HCT116 (cell line): ENCODE data around the gene ISG20. TPM values are rescaled to one million over a fixed set of nuclear protein-coding genes. Genes with fewer than 3 reads are reported as not detected.

Experiments used
- ATAC-seq: fragments of 200-7000 bp; cut with Tn5 transposase; 2 replicates; pipeline ENCODE4 v1.9.1; 2020; ENCODE audit warnings: mild to moderate bottlenecking, moderate library complexity
- BruUV-seq: library from RNA; stranded (reverse); fragments of 400-500 nt; replicated peaks from 2 replicates; lab custom pipeline; 2021; lab: Mats Ljungman, UMichigan
- CTCF ChIA-PET: fragments of 300-600 bp; sonication (Branson Sonifier 250); formaldehyde crosslinking; loops from one replicate; lab custom pipeline; 2021; ENCODE audit warnings: antibody characterized with exemption; lab: Charles Lee
- POLR2A ChIA-PET: fragments of 300-600, 350-600 bp; sonication (Branson Sonifier 250); formaldehyde crosslinking; loops from one replicate; lab custom pipeline; 2021; ENCODE audit warnings: antibody characterized with exemption; lab: Charles Lee
- RAD21 ChIA-PET, 2 experiments: fragments of 300-600 bp; sonication (Branson Sonifier 250); formaldehyde crosslinking; loops; one replicate each; lab custom pipeline; 2023; ENCODE audit warnings: low total read pairs in 2 of 2; ENCODE audit not compliant: uncharacterized antibody in 2 of 2, unreplicated experiment in 2 of 2, low non-redundant PET in 1 of 2; lab: Charles Lee
- DNase-seq: peaks from one replicate; pipeline ENCODE4 v3.0.0-alpha.2; 2010; ENCODE audit warnings: low read depth, low spot score
- H2AFZ ChIP-seq: fragments of 200-600 bp; shearing (Covaris generic), sonication (generic); 2 replicates; pipeline ENCODE4 v1.6.1; 2017; ENCODE audit warnings: low read depth, mixed run types, mixed read lengths, antibody characterized with exemption, low read length; ENCODE audit not compliant: poor library complexity, severe bottlenecking
- H3K27ac ChIP-seq: 2 replicates; pipeline ENCODE4 v1.5.1; 2012; ENCODE audit warnings: low read depth, low read length
- H3K27me3 ChIP-seq: fragments of 200-600 bp; sonication (generic); 2 replicates; pipeline ENCODE4 v1.6.1; 2016; ENCODE audit warnings: mixed run types, low read length, mixed read lengths; ENCODE audit not compliant: insufficient read depth
- H3K36me3 ChIP-seq, 2 experiments: fragments of 200-500 bp in 1 of 2; fragments of 200-600 bp in 1 of 2; sonication (Bioruptor generic) in 1 of 2; sonication (generic) in 1 of 2; 2 replicates each; pipeline versions ENCODE4 v1.5.1 to v1.6.1; 2014 to 2016; ENCODE audit warnings: low read length in 2 of 2, inconsistent platforms in 1 of 2, mixed read lengths in 1 of 2, mixed run types in 1 of 2; ENCODE audit not compliant: insufficient read depth in 2 of 2, control insufficient read depth in 1 of 2
- H3K4me1 ChIP-seq, 2 experiments: fragments of 200-600 bp in 1 of 2; sonication (generic) in 1 of 2; 2 replicates each; pipeline versions ENCODE4 v1.5.1 to v1.6.1; 2012 to 2017; ENCODE audit warnings: low read length in 2 of 2, inconsistent platforms in 1 of 2, mild to moderate bottlenecking in 1 of 2, mixed read lengths in 1 of 2, mixed run types in 1 of 2, moderate library complexity in 1 of 2; ENCODE audit not compliant: insufficient read depth in 2 of 2, control insufficient read depth in 1 of 2
- H3K4me2 ChIP-seq: fragments of 200-600 bp; sonication (generic); 2 replicates; pipeline ENCODE4 v1.6.1; 2017; ENCODE audit warnings: mixed run types, low read length, mixed read lengths
- H3K4me3 ChIP-seq, 2 experiments: fragments of 200-600 bp in 1 of 2; sonication (generic) in 1 of 2; replicated peaks in 1 of 2; 2 replicates each; pipeline ENCODE4 v1.5.1; 2011 to 2016; ENCODE audit warnings: low read length in 2 of 2, control low read depth in 1 of 2, low read depth in 1 of 2, mild to moderate bottlenecking in 1 of 2, mixed read lengths in 1 of 2, mixed run types in 1 of 2
- H3K79me2 ChIP-seq: fragments of 200-600 bp; sonication (generic); 2 replicates; pipeline ENCODE4 v1.6.1; 2017; ENCODE audit warnings: mild to moderate bottlenecking, mixed run types, low read length, moderate library complexity, mixed read lengths; ENCODE audit not compliant: insufficient read depth
- H3K9ac ChIP-seq: fragments of 200-600 bp; sonication (generic); 2 replicates; pipeline ENCODE4 v1.6.1; 2016; ENCODE audit warnings: low read length, mixed read lengths
- H3K9me2 ChIP-seq: fragments of 200-600 bp; sonication (generic), shearing (Covaris generic); 2 replicates; pipeline ENCODE4 v1.6.1; 2017; ENCODE audit warnings: mixed run types, mild to moderate bottlenecking, moderate library complexity; ENCODE audit not compliant: insufficient read depth
- H3K9me3 ChIP-seq, 2 experiments: fragments of 200-500 bp in 1 of 2; fragments of 200-600 bp in 1 of 2; sonication (Bioruptor generic) in 1 of 2; sonication (generic) in 1 of 2; 2 replicates each; pipeline ENCODE4 v1.6.1; 2014 to 2017; ENCODE audit warnings: low read length in 2 of 2, mixed read lengths in 2 of 2, inconsistent platforms in 1 of 2, low read depth in 1 of 2, mild to moderate bottlenecking in 1 of 2, mixed run types in 1 of 2, moderate library complexity in 1 of 2; ENCODE audit not compliant: control insufficient read depth in 1 of 2, insufficient read depth in 1 of 2
- H4K20me1 ChIP-seq: fragments of 200-600 bp; sonication (generic), shearing (Covaris generic); 2 replicates; pipeline ENCODE4 v1.6.1; 2017; ENCODE audit warnings: mixed run types, mild to moderate bottlenecking, moderate library complexity; ENCODE audit not compliant: insufficient read depth
- EGR1 ChIP-seq: IDR thresholded peaks from 2 replicates; pipeline ENCODE4 v1.6.1; 2012; ENCODE audit warnings: low read depth
- EZH2phosphoT487 ChIP-seq: fragments of 200-600 bp; IDR thresholded peaks from 2 replicates; pipeline ENCODE4 v1.6.1; 2018; ENCODE audit warnings: antibody characterized with exemption, borderline replicate concordance
- FOSL1 ChIP-seq: IDR thresholded peaks from 2 replicates; pipeline ENCODE4 v1.6.1; 2012; ENCODE audit warnings: low read depth
- JUND ChIP-seq: IDR thresholded peaks from 2 replicates; pipeline ENCODE4 v1.6.1; 2012
- SIN3A ChIP-seq: IDR thresholded peaks from 2 replicates; pipeline ENCODE4 v1.6.1; 2012; ENCODE audit warnings: low read depth
- SRF ChIP-seq: IDR thresholded peaks from 2 replicates; pipeline ENCODE4 v1.6.1; 2012; ENCODE audit warnings: low read depth
- ZNF274 ChIP-seq: fragments of 200-500 bp; sonication (Bioruptor generic); IDR thresholded peaks from 2 replicates; pipeline ENCODE4 v1.6.1; 2014; ENCODE audit warnings: mild to moderate bottlenecking, low read depth, low read length, inconsistent platforms
- intact Hi-C: fragments of 100-400 bp; cut with micrococcal nuclease; formaldehyde crosslinking; loops from 2 replicates; pipeline ENCODE4 v1.10.0; 2022
- total RNA-seq: library from RNA; stranded (reverse); gene quantifications from one replicate; pipeline ENCODE4 v1.2.1, GENCODE V29; 2021; ENCODE audit not compliant: unreplicated experiment
- TF ChIP-seq, protein P1 (sequence below): IDR thresholded peaks from 2 replicates; pipeline ENCODE4 v1.6.1; 2011; ENCODE audit warnings: mild to moderate bottlenecking, low read length, moderate library complexity; ENCODE audit not compliant: insufficient replicate concordance; ENCODE audit errors: extremely low read depth
- TF ChIP-seq, protein P2 (sequence below): IDR thresholded peaks from 2 replicates; pipeline ENCODE4 v1.6.1; 2012
- TF ChIP-seq, protein P3 (sequence below): IDR thresholded peaks from 2 replicates; pipeline ENCODE4 v1.6.1; 2012; ENCODE audit warnings: low read depth
- TF ChIP-seq, protein P4 (sequence below): IDR thresholded peaks from 2 replicates; pipeline ENCODE4 v1.6.1; 2012

Gene ISG20
- total RNA-seq, 1 experiment from 2014 or later, result 11.0 TPM

DNA sequence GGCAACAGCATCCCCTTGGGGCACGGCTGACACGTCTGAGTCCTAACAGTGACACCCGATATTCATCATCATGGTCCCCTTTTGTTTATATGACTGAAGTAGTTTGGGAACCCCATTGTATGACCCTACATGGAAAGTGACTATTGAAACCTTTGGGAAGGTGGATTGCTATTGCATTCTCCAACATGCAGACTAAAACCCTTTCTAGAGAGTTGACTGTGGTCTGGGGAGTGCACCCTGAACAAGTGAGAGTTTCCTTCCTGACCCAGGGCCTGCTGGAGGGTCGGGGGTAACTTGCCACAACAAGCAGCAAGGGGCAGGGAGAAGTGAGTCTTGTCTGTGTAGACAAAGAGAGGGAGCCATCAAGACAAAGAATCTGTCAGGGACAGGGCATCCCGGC lies 54.4 kb downstream of the ISG20 start:
- H3K79me2 ChIP-seq, result no peaks in the 10 kb centered on the region
- H3K27ac ChIP-seq, result no peak overlapping the region
- CTCF ChIA-PET, result no interaction called here
- no peaks in the 10 kb centered on the region for H4K20me1 ChIP-seq
- no TSS peak for BruUV-seq
- peaks cover 24% of the 10 kb centered on the region for H3K27me3 ChIP-seq
- TF ChIP-seq, protein P1, sequence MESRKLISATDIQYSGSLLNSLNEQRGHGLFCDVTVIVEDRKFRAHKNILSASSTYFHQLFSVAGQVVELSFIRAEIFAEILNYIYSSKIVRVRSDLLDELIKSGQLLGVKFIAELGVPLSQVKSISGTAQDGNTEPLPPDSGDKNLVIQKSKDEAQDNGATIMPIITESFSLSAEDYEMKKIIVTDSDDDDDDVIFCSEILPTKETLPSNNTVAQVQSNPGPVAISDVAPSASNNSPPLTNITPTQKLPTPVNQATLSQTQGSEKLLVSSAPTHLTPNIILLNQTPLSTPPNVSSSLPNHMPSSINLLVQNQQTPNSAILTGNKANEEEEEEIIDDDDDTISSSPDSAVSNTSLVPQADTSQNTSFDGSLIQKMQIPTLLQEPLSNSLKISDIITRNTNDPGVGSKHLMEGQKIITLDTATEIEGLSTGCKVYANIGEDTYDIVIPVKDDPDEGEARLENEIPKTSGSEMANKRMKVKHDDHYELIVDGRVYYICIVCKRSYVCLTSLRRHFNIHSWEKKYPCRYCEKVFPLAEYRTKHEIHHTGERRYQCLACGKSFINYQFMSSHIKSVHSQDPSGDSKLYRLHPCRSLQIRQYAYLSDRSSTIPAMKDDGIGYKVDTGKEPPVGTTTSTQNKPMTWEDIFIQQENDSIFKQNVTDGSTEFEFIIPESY, result no peak
- TF ChIP-seq JUND, result no peak
- no peak for TF ChIP-seq SIN3A
- no peak for TF ChIP-seq FOSL1
- TF ChIP-seq EZH2phosphoT487, result no peak
- no peak for TF ChIP-seq EGR1
- TF ChIP-seq, protein P2, sequence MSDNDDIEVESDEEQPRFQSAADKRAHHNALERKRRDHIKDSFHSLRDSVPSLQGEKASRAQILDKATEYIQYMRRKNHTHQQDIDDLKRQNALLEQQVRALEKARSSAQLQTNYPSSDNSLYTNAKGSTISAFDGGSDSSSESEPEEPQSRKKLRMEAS, result no peak
- no peak for TF ChIP-seq ZNF274
- TF ChIP-seq, protein P3, sequence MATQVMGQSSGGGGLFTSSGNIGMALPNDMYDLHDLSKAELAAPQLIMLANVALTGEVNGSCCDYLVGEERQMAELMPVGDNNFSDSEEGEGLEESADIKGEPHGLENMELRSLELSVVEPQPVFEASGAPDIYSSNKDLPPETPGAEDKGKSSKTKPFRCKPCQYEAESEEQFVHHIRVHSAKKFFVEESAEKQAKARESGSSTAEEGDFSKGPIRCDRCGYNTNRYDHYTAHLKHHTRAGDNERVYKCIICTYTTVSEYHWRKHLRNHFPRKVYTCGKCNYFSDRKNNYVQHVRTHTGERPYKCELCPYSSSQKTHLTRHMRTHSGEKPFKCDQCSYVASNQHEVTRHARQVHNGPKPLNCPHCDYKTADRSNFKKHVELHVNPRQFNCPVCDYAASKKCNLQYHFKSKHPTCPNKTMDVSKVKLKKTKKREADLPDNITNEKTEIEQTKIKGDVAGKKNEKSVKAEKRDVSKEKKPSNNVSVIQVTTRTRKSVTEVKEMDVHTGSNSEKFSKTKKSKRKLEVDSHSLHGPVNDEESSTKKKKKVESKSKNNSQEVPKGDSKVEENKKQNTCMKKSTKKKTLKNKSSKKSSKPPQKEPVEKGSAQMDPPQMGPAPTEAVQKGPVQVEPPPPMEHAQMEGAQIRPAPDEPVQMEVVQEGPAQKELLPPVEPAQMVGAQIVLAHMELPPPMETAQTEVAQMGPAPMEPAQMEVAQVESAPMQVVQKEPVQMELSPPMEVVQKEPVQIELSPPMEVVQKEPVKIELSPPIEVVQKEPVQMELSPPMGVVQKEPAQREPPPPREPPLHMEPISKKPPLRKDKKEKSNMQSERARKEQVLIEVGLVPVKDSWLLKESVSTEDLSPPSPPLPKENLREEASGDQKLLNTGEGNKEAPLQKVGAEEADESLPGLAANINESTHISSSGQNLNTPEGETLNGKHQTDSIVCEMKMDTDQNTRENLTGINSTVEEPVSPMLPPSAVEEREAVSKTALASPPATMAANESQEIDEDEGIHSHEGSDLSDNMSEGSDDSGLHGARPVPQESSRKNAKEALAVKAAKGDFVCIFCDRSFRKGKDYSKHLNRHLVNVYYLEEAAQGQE, result no peak
- no peak for TF ChIP-seq SRF
- TF ChIP-seq, protein P4, sequence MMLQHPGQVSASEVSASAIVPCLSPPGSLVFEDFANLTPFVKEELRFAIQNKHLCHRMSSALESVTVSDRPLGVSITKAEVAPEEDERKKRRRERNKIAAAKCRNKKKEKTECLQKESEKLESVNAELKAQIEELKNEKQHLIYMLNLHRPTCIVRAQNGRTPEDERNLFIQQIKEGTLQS, result no peak
- TF ChIP-seq, all 23 proteins: peak for 0
- no peak overlapping the region for H3K9ac ChIP-seq
- intact Hi-C loops, result no loop called here
- no peak overlapping the region for H3K4me2 ChIP-seq
- H3K9me2 ChIP-seq, result no peaks in the 10 kb centered on the region
- H3K4me1 ChIP-seq, result no peaks in the 10 kb centered on the region
- H3K36me3 ChIP-seq, result no peaks in the 10 kb centered on the region
- no peak for DNase-seq
- no peak overlapping the region for H2AFZ ChIP-seq
- ChIA-PET POLR2A (no interaction called here), RAD21 (no interaction called here)
- no peak overlapping the region for H3K4me3 ChIP-seq
- ATAC-seq, result no peak
- H3K9me3 ChIP-seq, result no peaks in the 10 kb centered on the region
